K562 (cell line): ENCODE data around the gene KANK2.

Experiments
- HDGF ChIP-seq: fragments of 450-650 bp; IDR thresholded peaks from 2 replicates; pipeline ENCODE4 v1.6.1; 2016
- POLR2AphosphoS5 ChIP-seq: IDR thresholded peaks from 2 replicates; pipeline ENCODE4 v1.6.1; 2011; ENCODE audit warnings: mild to moderate bottlenecking, low read depth, low read length, moderate library complexity; ENCODE audit not compliant: control insufficient read depth, insufficient read depth

DNA sequence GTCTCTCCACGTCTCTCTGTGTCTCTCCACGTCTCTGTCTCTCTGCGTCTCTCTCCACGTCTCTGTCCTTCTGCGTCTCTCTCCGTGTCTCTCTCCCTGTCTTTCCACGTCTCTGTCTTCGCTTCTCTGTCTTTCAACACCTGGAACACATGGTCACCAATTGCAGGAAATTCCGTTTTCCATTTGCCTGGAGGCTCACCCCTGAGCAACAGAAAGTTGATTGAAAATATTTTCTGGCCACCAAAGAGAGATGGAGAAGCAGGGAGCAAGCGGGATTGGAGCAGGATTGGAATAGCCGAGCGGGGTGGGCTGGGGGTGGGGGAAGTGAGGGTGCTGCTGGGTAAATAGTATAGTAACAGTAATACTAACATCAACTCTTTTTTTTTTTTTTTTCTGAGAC lies 1.7 kb downstream of the KANK2 start:
- TF ChIP-seq POLR2AphosphoS5 (no peak), HDGF (no peak)
